Suprapubic skin (tissue), 4 donors: ENCODE data around the gene SV2A.

Experiments
- EP300 ChIP-seq: sonication (generic); formaldehyde crosslinking; IDR thresholded peaks from one replicate; pipeline ENCODE4 v1.6.1; 2017; ENCODE audit warnings: antibody characterized with exemption
- POLR2AphosphoS5 ChIP-seq, 3 donors: sonication (generic); formaldehyde crosslinking; IDR thresholded peaks; one replicate each; pipeline ENCODE4 v1.6.1; 2017; ENCODE audit warnings: antibody characterized with exemption in 3 of 3
- TF ChIP-seq, protein P1 (sequence below), 2 donors: fragments of 200-600 bp in 1 of 2; fragments of 450-650 bp in 1 of 2; sonication (generic) in 1 of 2; IDR thresholded peaks; one replicate each; pipeline ENCODE4 v1.5.1; 2016 to 2019; ENCODE audit warnings: antibody characterized with exemption in 2 of 2, mild to moderate bottlenecking in 1 of 2, moderate library complexity in 1 of 2

DNA sequence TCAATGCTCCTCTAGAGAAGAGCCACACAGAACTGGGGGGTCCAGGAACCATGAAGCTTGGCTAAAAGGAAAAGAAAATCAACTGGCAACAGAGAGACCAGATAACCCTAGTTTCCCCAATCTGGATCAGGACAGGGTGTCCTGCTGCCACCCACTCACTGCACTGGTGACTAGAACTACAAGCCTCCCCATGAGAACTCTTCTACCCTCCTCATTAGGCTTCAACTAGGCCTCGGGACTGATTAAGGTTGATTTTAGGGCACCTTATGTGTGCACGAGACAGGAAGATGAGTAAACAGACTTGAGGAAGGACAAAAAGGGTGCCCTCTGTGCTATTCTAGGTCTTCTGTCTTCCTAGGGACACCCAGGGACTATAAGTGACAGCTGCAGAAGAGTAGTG lies 12.2 kb upstream of the SV2A start:
- TF ChIP-seq, protein P1, sequence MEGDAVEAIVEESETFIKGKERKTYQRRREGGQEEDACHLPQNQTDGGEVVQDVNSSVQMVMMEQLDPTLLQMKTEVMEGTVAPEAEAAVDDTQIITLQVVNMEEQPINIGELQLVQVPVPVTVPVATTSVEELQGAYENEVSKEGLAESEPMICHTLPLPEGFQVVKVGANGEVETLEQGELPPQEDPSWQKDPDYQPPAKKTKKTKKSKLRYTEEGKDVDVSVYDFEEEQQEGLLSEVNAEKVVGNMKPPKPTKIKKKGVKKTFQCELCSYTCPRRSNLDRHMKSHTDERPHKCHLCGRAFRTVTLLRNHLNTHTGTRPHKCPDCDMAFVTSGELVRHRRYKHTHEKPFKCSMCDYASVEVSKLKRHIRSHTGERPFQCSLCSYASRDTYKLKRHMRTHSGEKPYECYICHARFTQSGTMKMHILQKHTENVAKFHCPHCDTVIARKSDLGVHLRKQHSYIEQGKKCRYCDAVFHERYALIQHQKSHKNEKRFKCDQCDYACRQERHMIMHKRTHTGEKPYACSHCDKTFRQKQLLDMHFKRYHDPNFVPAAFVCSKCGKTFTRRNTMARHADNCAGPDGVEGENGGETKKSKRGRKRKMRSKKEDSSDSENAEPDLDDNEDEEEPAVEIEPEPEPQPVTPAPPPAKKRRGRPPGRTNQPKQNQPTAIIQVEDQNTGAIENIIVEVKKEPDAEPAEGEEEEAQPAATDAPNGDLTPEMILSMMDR (IDR thresholded peaks at IDR 0.05): no peak
- TF ChIP-seq EP300 (no peak), POLR2AphosphoS5 (IDR thresholded peaks at IDR 0.05) (no peak)
